Measurements from ENCODE around the gene ALS2CL.

DNA sequence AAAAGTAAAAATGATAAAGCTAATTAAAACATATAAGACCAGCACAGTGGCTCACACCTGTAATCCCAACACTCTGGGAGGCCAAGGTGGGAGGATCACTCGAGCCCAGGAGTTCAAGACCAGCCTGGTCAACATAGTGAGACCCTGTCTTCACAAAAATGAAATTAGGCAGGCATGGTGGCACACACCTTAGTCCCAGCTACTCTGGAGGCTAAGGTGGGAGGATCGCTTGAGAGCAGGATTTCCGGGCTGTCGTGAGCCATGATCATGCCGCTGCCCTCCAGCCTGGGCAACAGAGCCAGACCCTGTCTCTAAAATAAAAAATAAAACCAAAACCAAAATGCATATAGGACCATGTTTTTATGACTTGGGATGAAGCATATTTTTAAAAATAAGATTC lies 29.0 kb upstream of the ALS2CL start:
- TF ChIP-seq, protein P1, sequence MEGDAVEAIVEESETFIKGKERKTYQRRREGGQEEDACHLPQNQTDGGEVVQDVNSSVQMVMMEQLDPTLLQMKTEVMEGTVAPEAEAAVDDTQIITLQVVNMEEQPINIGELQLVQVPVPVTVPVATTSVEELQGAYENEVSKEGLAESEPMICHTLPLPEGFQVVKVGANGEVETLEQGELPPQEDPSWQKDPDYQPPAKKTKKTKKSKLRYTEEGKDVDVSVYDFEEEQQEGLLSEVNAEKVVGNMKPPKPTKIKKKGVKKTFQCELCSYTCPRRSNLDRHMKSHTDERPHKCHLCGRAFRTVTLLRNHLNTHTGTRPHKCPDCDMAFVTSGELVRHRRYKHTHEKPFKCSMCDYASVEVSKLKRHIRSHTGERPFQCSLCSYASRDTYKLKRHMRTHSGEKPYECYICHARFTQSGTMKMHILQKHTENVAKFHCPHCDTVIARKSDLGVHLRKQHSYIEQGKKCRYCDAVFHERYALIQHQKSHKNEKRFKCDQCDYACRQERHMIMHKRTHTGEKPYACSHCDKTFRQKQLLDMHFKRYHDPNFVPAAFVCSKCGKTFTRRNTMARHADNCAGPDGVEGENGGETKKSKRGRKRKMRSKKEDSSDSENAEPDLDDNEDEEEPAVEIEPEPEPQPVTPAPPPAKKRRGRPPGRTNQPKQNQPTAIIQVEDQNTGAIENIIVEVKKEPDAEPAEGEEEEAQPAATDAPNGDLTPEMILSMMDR (IDR thresholded peaks at IDR 0.05): no peak
- TF ChIP-seq POLR2A (IDR thresholded peaks at IDR 0.05): no peak
